Omental fat pad (tissue), 4 donors: ENCODE results near the gene OXTR. TPM values are rescaled to one million over a fixed set of nuclear protein-coding genes. Genes with fewer than 3 reads are reported as not detected.

Experiments used
- ATAC-seq: fragments of 150-250 bp; one replicate; pipeline ENCODE4 v1.9.1; 2016; ENCODE audit warnings: mild to moderate bottlenecking, moderate library complexity; ENCODE audit not compliant: low FRiP score
- DNase-seq: peaks from one replicate; pipeline ENCODE4 v3.0.0-alpha.2; 2019; ENCODE audit warnings: low spot score
- total RNA-seq, 4 donors: library from RNA; depleted of rRNA; stranded (reverse); fragments of >200 nt; gene quantifications; one replicate each; pipeline ENCODE4 v1.1.0, GENCODE V29; 2016
- TF ChIP-seq, protein P1 (sequence below), 3 donors: fragments of 450-650 bp; IDR thresholded peaks; one replicate each; pipeline ENCODE4 v1.5.1; 2016 to 2017; ENCODE audit warnings: antibody characterized with exemption in 3 of 3, mild to moderate bottlenecking in 3 of 3, moderate library complexity in 2 of 3

The OXTR gene
- total RNA-seq, 4 donors from 2014 or later: 0.13 to 2.4 (median 0.83) TPM

DNA sequence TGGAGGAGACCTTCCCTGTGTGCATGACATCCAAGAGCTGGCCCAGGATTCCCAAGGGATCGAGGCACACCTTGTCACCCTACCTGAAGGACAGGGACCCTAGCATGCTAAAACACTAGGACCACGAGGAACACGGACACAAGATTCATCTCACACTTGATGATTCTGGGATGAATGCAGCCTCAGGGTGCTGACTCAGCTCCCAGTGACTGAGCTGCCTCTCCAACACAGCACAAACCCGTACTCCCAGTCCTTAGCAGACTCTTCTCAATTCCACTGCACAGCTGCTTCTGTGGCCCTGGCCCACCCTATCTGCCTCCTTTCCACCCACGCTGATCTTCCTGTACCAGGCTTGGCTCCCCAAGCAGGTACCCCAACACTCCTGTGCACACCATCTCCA, 9.1 kb upstream of the OXTR start:
- TF ChIP-seq, protein P1, sequence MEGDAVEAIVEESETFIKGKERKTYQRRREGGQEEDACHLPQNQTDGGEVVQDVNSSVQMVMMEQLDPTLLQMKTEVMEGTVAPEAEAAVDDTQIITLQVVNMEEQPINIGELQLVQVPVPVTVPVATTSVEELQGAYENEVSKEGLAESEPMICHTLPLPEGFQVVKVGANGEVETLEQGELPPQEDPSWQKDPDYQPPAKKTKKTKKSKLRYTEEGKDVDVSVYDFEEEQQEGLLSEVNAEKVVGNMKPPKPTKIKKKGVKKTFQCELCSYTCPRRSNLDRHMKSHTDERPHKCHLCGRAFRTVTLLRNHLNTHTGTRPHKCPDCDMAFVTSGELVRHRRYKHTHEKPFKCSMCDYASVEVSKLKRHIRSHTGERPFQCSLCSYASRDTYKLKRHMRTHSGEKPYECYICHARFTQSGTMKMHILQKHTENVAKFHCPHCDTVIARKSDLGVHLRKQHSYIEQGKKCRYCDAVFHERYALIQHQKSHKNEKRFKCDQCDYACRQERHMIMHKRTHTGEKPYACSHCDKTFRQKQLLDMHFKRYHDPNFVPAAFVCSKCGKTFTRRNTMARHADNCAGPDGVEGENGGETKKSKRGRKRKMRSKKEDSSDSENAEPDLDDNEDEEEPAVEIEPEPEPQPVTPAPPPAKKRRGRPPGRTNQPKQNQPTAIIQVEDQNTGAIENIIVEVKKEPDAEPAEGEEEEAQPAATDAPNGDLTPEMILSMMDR (IDR thresholded peaks at IDR 0.05): no peak
- ATAC-seq (no peak), DNase-seq (no peak)

DNA sequence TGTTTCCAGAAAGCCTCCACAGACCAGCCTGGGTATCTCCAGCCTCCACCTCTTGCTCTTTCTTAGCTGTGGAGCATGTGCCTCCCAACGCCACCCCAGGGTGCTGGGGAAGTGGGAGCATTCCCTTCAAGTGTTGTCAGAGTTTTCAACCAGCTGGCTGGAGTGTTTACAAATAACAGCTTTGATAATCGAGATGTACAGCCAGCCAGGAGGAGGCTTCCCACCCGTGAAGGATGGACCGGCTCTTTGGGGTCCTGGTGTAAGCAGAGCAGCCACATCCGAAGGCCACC, 8.5 kb upstream of the OXTR start:
- ATAC-seq: no peak

DNA sequence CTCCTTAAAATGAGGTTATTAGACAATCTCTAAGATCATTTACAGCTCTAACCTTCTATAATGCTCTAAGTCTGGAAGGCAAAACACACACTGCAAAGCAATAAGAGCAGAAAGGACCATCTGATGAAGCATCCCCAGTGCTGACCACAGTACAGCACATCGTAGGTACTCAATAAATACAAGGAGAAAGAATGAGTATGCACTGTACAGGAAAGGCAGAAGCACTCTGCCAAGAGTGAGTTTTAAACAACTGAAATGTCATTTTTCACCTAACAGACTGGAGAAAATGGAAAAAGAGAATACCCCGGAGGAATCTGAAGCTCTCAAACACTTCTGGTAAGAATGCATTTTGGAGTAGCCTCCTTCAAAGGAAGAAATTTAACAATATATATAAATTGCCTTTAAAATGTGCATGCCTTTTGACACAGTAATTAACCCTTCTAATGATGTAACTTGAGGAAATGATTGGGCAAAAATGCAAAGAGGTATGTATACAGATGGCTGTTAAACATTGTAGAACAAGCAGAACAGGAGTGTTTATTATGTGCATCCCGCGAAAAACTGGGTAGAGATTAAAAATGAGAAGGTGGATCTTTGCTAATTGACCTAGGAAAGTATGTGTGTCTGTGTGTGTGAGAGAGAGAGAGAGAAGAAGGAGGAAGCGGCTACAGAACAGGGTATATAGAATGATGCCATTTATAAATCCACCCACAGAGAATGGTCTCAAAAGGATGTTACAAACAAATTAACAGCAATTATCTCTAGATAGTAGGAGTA, 8.0 kb upstream of the OXTR start:
- DNase-seq: no peak
- TF ChIP-seq, protein P1 (IDR thresholded peaks at IDR 0.05): no peak
- ATAC-seq: no peak

More for the DNA sequence above, 8.5 kb upstream of the OXTR start:
- TF ChIP-seq, protein P1 (IDR thresholded peaks at IDR 0.05): no peak
- no peak for DNase-seq

DNA sequence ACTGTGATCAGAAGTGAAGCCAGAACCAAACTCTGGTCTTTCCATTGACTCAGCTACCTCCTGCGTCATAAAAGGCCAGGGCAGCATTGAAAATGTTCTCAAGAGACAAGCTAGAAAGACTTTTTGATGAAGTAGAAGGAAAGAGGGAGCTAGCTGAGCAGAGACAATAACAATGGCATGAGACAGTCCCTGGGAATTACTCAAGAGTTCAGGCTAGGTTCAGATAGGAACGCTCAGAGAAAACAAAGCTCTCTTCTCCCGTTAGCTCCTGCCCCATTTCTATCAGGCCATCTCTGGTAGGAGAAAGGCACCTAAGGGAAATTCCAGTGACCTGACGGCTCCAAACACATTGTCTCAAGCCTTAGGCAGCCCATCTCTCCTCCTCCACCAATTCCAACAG, 7.0 kb upstream of the OXTR start:
- ATAC-seq (no peak), DNase-seq (no peak)
- TF ChIP-seq, protein P1 (IDR thresholded peaks at IDR 0.05): no peak

DNA sequence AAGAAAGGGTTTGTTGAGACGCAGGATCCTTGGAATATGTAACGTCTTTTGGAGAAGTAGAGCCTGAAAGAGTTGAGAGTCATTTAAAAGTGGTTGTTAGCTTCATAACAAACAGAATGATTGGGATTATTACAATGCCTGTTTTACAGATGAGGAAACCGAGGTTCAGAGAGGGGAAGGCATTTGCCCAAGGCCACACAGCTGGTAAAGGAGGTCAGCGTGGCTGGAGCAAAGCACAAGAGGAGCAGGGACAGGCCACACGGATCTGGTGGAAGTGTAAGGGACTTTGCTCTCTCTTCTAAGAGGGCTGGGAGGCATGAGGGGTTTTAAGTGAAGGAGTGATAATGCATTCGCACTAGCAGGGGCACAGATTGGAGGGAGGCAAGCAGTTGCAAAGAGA, 6.2 kb upstream of the OXTR start:
- ATAC-seq (no peak), DNase-seq (no peak)
- TF ChIP-seq, protein P1 (IDR thresholded peaks at IDR 0.05): no peak

DNA sequence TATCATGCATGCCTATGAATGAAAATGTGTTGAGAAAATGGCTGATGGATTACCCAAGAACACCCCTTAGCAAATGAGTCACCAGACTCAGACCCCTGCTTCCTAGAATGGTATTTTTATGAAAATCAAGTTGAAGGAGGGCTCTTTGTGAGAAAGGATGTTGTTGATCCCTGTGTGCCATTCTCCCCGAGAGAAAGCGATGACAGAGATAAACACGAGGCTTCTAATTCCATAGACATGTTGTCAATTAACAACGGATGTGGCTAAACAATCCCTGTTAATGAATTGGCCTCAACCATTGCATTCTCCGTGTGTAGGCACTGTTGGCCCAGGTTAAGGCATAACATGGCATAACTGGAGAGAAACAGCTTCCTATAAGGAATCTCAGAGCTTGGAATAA, 5.8 kb upstream of the OXTR start:
- TF ChIP-seq, protein P1 (IDR thresholded peaks at IDR 0.05): no peak
- no peak for ATAC-seq
- no peak for DNase-seq

DNA sequence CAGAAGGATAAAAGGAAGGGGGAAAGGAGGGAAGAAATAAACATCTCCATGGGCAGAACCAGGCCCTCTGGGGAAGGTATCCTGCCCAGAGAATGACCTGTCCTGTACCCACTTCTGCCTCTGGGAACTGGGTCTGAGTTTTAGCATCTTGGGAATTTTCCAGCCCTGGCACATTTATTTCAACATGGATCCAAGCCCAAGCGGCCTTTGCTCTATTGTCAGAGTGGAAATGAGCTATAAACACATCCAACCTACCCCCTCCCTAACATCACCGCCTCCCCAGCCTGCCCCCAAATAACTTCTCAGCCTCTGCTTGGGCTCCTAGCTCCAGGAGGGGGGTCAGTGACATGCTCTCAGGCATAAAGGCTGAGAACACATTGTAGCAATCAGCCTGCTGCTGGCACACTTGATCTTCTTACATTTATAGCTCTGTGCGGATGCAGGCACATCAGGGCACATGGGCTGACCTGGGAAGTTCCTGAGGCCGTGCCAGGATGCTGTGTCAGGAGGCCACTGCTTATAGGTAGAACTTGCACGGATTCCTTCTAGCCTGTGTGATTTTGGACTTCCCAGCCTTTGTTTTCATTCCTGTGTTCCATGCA, 4.6 kb upstream of the OXTR start:
- no peak for DNase-seq

More for the DNA sequence above, 4.6 kb upstream of the OXTR start:
- TF ChIP-seq, protein P1 (IDR thresholded peaks at IDR 0.05): no peak
- no peak for ATAC-seq
